CD14-positive monocyte (primary cell): Measurements from ENCODE around the gene MICALL1. TPM values are rescaled to one million over a fixed set of nuclear protein-coding genes. Genes with fewer than 3 reads are reported as not detected.

Source experiments
- DNase-seq, 3 donors: peaks; one replicate each; pipeline ENCODE4 v3.0.0-alpha.2; 2011 to 2022
- H2AFZ ChIP-seq: 2 replicates; pipeline ENCODE4 v1.6.0; 2012; ENCODE audit warnings: mild to moderate bottlenecking, low read depth, low read length, inconsistent platforms; ENCODE audit not compliant: insufficient read depth, poor library complexity, severe bottlenecking
- H3K27ac ChIP-seq, 2 donors: 1 replicate in 1 of 2; 2 replicates in 1 of 2; pipeline ENCODE4 v1.5.1; 2012 to 2013; ENCODE audit warnings: low read length in 2 of 2, control low read depth in 1 of 2, inconsistent platforms in 1 of 2, low read depth in 1 of 2, mild to moderate bottlenecking in 1 of 2
- H3K27me3 ChIP-seq, 2 donors: one replicate each; pipeline versions ENCODE4 v1.6.0 to v1.6.1; 2011 to 2013; ENCODE audit warnings: low read length in 2 of 2; ENCODE audit not compliant: control insufficient read depth in 2 of 2, insufficient read depth in 2 of 2
- H3K36me3 ChIP-seq, 2 donors: replicated peaks in 1 of 2; 1 replicate in 1 of 2; 2 replicates in 1 of 2; pipeline versions ENCODE4 v1.5.1 to v1.6.1; 2012 to 2013; ENCODE audit warnings: low read length in 2 of 2, control low read depth in 1 of 2, inconsistent platforms in 1 of 2, mild to moderate bottlenecking in 1 of 2; ENCODE audit not compliant: insufficient read depth in 2 of 2, control insufficient read depth in 1 of 2
- H3K4me1 ChIP-seq, 2 donors: 1 replicate in 1 of 2; 2 replicates in 1 of 2; pipeline versions ENCODE4 v1.5.1 to v1.6.1; 2012 to 2013; ENCODE audit warnings: low read length in 2 of 2, control low read depth in 1 of 2, inconsistent platforms in 1 of 2, mild to moderate bottlenecking in 1 of 2, moderate library complexity in 1 of 2; ENCODE audit not compliant: insufficient read depth in 2 of 2, control insufficient read depth in 1 of 2
- H3K4me2 ChIP-seq: replicated peaks from 2 replicates; pipeline ENCODE3; 2012; ENCODE audit warnings: low read length, moderate library complexity, mild to moderate bottlenecking; ENCODE audit not compliant: poor library complexity, severe bottlenecking; ENCODE audit errors: extremely low read depth
- H3K4me3 ChIP-seq, 3 experiments: fragments of 200-600 bp in 1 of 3; sonication (generic) in 1 of 3; replicated peaks in 1 of 3; 1 replicate in 2 of 3; 2 replicates in 1 of 3; pipeline ENCODE4 v1.5.1; 2011 to 2013; ENCODE audit warnings: low read length in 3 of 3, mild to moderate bottlenecking in 3 of 3, control low read depth in 2 of 3, low read depth in 2 of 3, inconsistent platforms in 1 of 3, moderate library complexity in 1 of 3
- H3K79me2 ChIP-seq: 2 replicates; pipeline ENCODE4 v1.6.0; 2012; ENCODE audit warnings: mild to moderate bottlenecking, control low read depth, inconsistent platforms, low read length, moderate library complexity; ENCODE audit not compliant: insufficient read depth
- H3K9ac ChIP-seq: 2 replicates; pipeline ENCODE4 v1.6.0; 2017; ENCODE audit warnings: low read length, mild to moderate bottlenecking; ENCODE audit not compliant: insufficient read depth, poor library complexity, severe bottlenecking
- H3K9me3 ChIP-seq, 2 donors: replicated peaks in 1 of 2; 1 replicate in 1 of 2; 2 replicates in 1 of 2; pipeline versions ENCODE4 v1.5.1 to v1.6.1; 2012 to 2013; ENCODE audit warnings: low read length in 2 of 2, control low read depth in 1 of 2; ENCODE audit not compliant: control insufficient read depth in 1 of 2, insufficient read depth in 1 of 2
- H4K20me1 ChIP-seq: 2 replicates; pipeline ENCODE4 v1.6.0; 2012; ENCODE audit warnings: mild to moderate bottlenecking, low read length, control low read depth, moderate library complexity; ENCODE audit not compliant: insufficient read depth
- H3K27ac Mint-ChIP-seq, 7 donors: one replicate each; pipeline ENCODE4 v1.8.0; 2020; ENCODE audit warnings: mild to moderate bottlenecking in 7 of 7, mixed read lengths in 7 of 7, moderate library complexity in 6 of 7, inconsistent platforms in 2 of 7
- H3K27me3 Mint-ChIP-seq, 3 donors: one replicate each; pipeline ENCODE4 v1.8.0; 2021 to 2022; ENCODE audit warnings: low read depth in 3 of 3, mild to moderate bottlenecking in 3 of 3, mixed read lengths in 3 of 3, moderate library complexity in 3 of 3, inconsistent platforms in 1 of 3
- H3K36me3 Mint-ChIP-seq, 2 donors: one replicate each; pipeline ENCODE4 v1.8.0; 2020; ENCODE audit warnings: mixed read lengths in 2 of 2, inconsistent platforms in 1 of 2, mild to moderate bottlenecking in 1 of 2
- H3K4me1 Mint-ChIP-seq: one replicate; pipeline ENCODE4 v1.8.0; 2020; ENCODE audit warnings: mild to moderate bottlenecking, mixed read lengths
- H3K4me3 Mint-ChIP-seq, 2 donors: one replicate each; pipeline ENCODE4 v1.8.0; 2020; ENCODE audit warnings: mild to moderate bottlenecking in 2 of 2, mixed read lengths in 2 of 2, moderate library complexity in 1 of 2
- H3K9me3 Mint-ChIP-seq, 7 donors: one replicate each; pipeline ENCODE4 v1.8.0; 2020 to 2022; ENCODE audit warnings: mixed read lengths in 7 of 7, mild to moderate bottlenecking in 6 of 7, moderate library complexity in 6 of 7, inconsistent platforms in 2 of 7
- WGBS: methylation state at CpG from one replicate; pipeline ENCODE4 v1.1.5; 2013; ENCODE audit warnings: missing lambda C conversion rate; ENCODE audit not compliant: insufficient coverage; 5-methylcytosine and 5-hydroxymethylcytosine counted together
- intact Hi-C, 2 donors: fragments of 100-400 bp; cut with micrococcal nuclease; formaldehyde crosslinking; loops; one replicate each; pipeline versions ENCODE4 v1.15.0 to v1.15.1; 2023
- polyA plus RNA-seq, 3 donors: library from polyadenylated mRNA; depleted of rRNA in 1 of 3; unstranded in 2 of 3; stranded (reverse) in 1 of 3; fragments of 300-500 nt in 2 of 3; fragments of >200 nt in 1 of 3; fragmentation: Illumina TruSeq in 2 of 3; gene quantifications; 1 replicate in 2 of 3; 2 replicates in 1 of 3; pipeline ENCODE4 v1.2.3, GENCODE V29; 2012 to 2021
- TF ChIP-seq, protein P1 (sequence below): fragments of 200-600 bp; IDR thresholded peaks from one replicate; pipeline ENCODE4 v1.8.0; 2022; ENCODE audit warnings: antibody characterized with exemption, mild to moderate bottlenecking

MICALL1 gene
- polyA plus RNA-seq, 3 donors: 0.51 to 7.0 (median 1.3) TPM

DNA sequence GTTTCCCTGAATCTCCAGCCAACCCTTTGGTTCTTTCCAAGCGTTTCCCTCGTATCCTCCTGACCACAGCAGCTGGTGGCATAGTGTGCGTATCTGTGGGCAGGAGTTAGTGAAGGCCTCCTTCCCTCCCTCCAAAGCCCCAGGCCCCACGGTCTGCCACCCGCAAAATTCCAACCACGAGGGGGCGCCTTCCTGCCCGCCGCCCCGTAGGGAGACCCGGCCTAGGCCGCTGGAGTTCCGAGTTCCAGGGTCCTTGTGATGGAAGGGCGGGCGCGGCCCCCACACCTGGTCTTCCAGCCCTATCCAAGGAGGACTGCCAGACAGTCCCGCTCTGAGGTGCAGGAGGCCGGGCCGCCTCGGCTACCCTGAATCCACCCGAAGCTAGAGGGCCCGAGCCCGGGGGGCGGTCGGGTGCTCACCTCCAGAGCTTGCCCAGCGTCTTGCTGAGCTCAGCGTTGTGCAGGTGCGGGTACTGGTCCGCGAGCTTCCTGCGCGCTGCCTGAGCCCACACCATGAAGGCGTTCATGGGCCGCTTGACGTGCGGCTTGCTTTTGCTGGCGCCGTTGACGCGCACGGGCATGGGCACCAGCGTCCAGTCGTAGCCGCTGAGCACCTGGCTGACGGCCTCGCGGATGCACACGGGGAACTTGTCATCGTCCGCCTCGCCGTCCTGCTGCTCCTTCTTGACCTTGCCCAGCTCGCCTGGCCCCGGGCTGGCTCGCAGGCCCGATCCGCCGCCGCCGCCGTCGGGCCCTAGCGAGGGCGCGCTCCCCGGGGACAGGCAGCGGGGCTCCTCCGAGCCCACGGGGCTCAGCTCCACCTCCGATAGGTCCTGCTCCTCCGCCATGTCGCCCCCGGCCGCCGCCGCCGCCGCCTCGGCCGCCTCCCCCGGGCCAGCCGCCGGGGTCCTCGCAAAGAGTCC lies 77.1 kb downstream of the MICALL1 start:
- TF ChIP-seq, protein P1, sequence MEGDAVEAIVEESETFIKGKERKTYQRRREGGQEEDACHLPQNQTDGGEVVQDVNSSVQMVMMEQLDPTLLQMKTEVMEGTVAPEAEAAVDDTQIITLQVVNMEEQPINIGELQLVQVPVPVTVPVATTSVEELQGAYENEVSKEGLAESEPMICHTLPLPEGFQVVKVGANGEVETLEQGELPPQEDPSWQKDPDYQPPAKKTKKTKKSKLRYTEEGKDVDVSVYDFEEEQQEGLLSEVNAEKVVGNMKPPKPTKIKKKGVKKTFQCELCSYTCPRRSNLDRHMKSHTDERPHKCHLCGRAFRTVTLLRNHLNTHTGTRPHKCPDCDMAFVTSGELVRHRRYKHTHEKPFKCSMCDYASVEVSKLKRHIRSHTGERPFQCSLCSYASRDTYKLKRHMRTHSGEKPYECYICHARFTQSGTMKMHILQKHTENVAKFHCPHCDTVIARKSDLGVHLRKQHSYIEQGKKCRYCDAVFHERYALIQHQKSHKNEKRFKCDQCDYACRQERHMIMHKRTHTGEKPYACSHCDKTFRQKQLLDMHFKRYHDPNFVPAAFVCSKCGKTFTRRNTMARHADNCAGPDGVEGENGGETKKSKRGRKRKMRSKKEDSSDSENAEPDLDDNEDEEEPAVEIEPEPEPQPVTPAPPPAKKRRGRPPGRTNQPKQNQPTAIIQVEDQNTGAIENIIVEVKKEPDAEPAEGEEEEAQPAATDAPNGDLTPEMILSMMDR: no peak

DNA sequence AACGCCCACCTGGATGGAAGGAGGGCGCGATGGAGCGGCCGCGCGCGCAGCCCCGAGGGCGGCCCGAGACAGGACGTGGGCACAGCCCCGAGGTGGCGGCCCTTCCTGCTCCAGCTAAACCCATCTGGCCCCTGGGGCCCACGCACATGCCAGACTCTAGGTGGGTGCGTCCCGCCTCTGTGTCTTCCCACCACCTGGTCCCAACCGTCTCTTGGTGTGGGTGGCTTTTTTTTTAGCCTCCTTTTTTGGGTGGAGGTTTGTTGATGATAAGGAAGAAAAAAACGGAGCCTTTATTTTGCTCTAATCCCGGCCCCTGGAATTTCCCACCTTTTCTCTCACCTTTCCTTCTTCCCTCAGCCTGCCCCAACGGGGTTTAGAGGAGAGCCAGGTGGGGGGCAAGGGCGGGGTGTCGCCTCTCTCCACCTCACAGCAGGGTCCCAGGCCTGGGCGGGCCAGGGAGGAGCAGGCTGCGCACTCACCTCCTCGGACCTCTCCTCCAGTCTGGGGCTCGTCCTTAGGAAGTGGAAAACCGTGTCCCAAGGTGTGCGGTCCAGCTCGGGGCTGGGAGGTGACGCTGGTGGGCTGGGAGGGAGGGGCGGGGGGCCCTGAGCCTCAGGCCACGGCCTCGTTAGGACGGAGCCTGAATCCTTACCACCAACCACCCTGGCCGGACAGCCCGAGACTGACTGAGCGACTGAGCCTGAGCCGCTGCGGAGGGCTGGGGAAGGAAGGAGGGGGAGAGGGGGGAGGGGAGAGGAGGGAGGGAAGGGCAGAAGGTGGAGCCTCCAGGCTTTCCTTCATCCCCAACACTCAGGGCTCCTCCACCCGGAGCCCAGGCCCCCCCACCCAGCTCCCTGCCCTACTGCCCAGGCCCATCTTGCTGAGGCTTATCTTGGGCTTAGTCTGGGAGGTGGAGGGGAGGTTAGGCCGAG lies 78.0 kb downstream of the MICALL1 start, which contains the start of gene SOX10:
SOX10 (minus strand) TSS at position 696 of the 932 bp plus-strand sequence. CDS start 771 bp downstream, outside the sequence.
- Histone ChIP-seq H3K4me2 (no peak within 1 kb of the TSS), H3K79me2 (no peaks in the 10 kb centered on the region), H3K9ac (no peak within 1 kb of the TSS), H3K4me3 (no peak within 1 kb of the TSS), H4K20me1 (no peaks in the 10 kb centered on the region), H3K4me1 (no peaks in the 10 kb centered on the region), H3K9me3 (no peaks in the 10 kb centered on the region), H3K27ac (no peak within 1 kb of the TSS), H3K27me3 (no peaks in the 10 kb centered on the region), H2AFZ (no peak within 1 kb of the TSS), H3K36me3 (no peaks in the 10 kb centered on the region)
- Mint-ChIP-seq H3K27ac (no peak within 1 kb of the TSS), H3K27me3 (peaks cover 0 to 2% (median 0%) of the 10 kb centered on the region in 3 donors), H3K36me3 (peaks cover 3 to 4% of the 10 kb centered on the region in 2 donors), H3K9me3 (peaks cover 0 to 1% (median 0%) of the 10 kb centered on the region in 7 donors), H3K4me1 (peaks cover 9% of the 10 kb centered on the region), H3K4me3 (no peak within 1 kb of the TSS)
- intact Hi-C loops: no loop called here
- TF ChIP-seq, protein P1: no peak
- 82% methylated on average over 12 of the region's 42 CpGs for WGBS
- no peak for DNase-seq

More for the DNA sequence above, 77.1 kb downstream of the MICALL1 start:
- H3K4me2 ChIP-seq: no peak overlapping the region
- H3K4me3 ChIP-seq: no peak overlapping the region
- 93% methylated on average over 78 of the region's 84 CpGs for WGBS
- no peaks in the 10 kb centered on the region for H3K36me3 ChIP-seq
- H3K9ac ChIP-seq: no peak overlapping the region
- Mint-ChIP-seq H3K27me3 (no peaks in the 10 kb centered on the region), H3K4me1 (peaks cover 9% of the 10 kb centered on the region), H3K9me3 (peaks cover 0 to 1% (median 0%) of the 10 kb centered on the region in 7 donors), H3K36me3 (peaks cover 3 to 4% of the 10 kb centered on the region in 2 donors), H3K4me3 (no peak overlapping the region), H3K27ac (no peak overlapping the region)
- no peak for DNase-seq
- H3K9me3 ChIP-seq: no peaks in the 10 kb centered on the region
- intact Hi-C loops: no loop called here
- no peak overlapping the region for H3K27ac ChIP-seq
- H4K20me1 ChIP-seq: no peaks in the 10 kb centered on the region
- no peaks in the 10 kb centered on the region for H3K79me2 ChIP-seq
- H2AFZ ChIP-seq: no peak overlapping the region
- H3K4me1 ChIP-seq: no peaks in the 10 kb centered on the region
- no peaks in the 10 kb centered on the region for H3K27me3 ChIP-seq
